A549 (cell line): ENCODE results near the gene MYOF. TPM values are rescaled to one million over a fixed set of nuclear protein-coding genes. Genes with fewer than 3 reads are reported as not detected.

Experiments
- ATAC-seq, 2 experiments: fragments of 200-7000 bp in 1 of 2; fragments of >200 bp in 1 of 2; cut with Nextera tagmentation in 1 of 2; cut with Tn5 transposase in 1 of 2; 3 replicates each; pipeline versions ENCODE4 v1.8.0 to v1.9.1; 2018 to 2020; ENCODE audit warnings: mild to moderate bottlenecking in 1 of 2, moderate library complexity in 1 of 2
- CTCF ChIA-PET: fragments of 300-600 bp; sonication (Branson Sonifier 250); formaldehyde crosslinking; extraction: SDS; loops from one replicate; lab custom pipeline; 2021; ENCODE audit warnings: antibody characterized with exemption, inconsistent platforms; lab: Yijun Ruan, JAX
- POLR2A ChIA-PET: fragments of 350-600 bp; formaldehyde crosslinking; extraction: SDS; loops from one replicate; lab custom pipeline; 2021; ENCODE audit warnings: antibody characterized with exemption, inconsistent platforms; lab: Yijun Ruan, JAX
- DNase-seq, 2 experiments: peaks; one replicate each; pipeline versions ENCODE4 v3.0.0 to v3.0.0-alpha.2; 2011 to 2016; ENCODE audit warnings: low read depth in 1 of 2, low spot score in 1 of 2
- FAIRE-seq: peaks from 2 replicates; lab custom pipeline; 2011; peaks lifted over from hg19 to GRCh38; lab: Jason Lieb, UNC
- H3K27ac ChIP-seq, 2 experiments: fragments of >200 bp; sonication (Bioruptor Twin); formaldehyde crosslinking; 3 replicates each; pipeline ENCODE4 v1.5.1; 2016 to 2017
- H3K4me1 ChIP-seq: fragments of >200 bp; sonication (Bioruptor Twin); formaldehyde crosslinking; 3 replicates; pipeline ENCODE4 v1.6.1; 2016
- H3K4me2 ChIP-seq: fragments of >200 bp; sonication (Bioruptor Twin); formaldehyde crosslinking; 3 replicates; pipeline ENCODE4 v1.6.1; 2016
- H3K4me3 ChIP-seq: fragments of >200 bp; sonication (Bioruptor Twin); formaldehyde crosslinking; 3 replicates; pipeline ENCODE4 v1.5.1; 2016
- H3K9me3 ChIP-seq: fragments of >200 bp; sonication (Bioruptor Twin); formaldehyde crosslinking; 3 replicates; pipeline ENCODE4 v1.6.1; 2016
- CBX2 ChIP-seq: fragments of 200-600 bp; sonication (generic); IDR thresholded peaks from 2 replicates; pipeline ENCODE4 v1.6.1; 2016; ENCODE audit warnings: low read depth, mild to moderate bottlenecking, borderline replicate concordance
- CEBPB ChIP-seq, 2 experiments: fragments of >200 bp in 1 of 2; sonication (Bioruptor Twin) in 1 of 2; formaldehyde crosslinking in 1 of 2; IDR thresholded peaks; 2 replicates each; pipeline ENCODE4 v1.6.1; 2012 to 2016
- FOSB ChIP-seq: fragments of 250-450 bp; sonication (Bioruptor Pico); IDR thresholded peaks from 2 replicates; pipeline ENCODE4 v1.5.0; 2020; ENCODE audit warnings: mild to moderate bottlenecking, moderate library complexity
- HEYL ChIP-seq: fragments of 250-450 bp; sonication (Bioruptor Pico); IDR thresholded peaks from 2 replicates; pipeline ENCODE4 v1.8.0; 2021; ENCODE audit warnings: mild to moderate bottlenecking, moderate library complexity
- JUNB ChIP-seq: fragments of >200 bp; sonication (Bioruptor Twin); formaldehyde crosslinking; IDR thresholded peaks from 2 replicates; pipeline ENCODE4 v1.6.1; 2016
- PHF8 ChIP-seq: fragments of 200-600 bp; sonication (generic); IDR thresholded peaks from 2 replicates; pipeline ENCODE4 v1.6.1; 2016; ENCODE audit warnings: low read depth, mild to moderate bottlenecking, antibody characterized with exemption, moderate library complexity, borderline replicate concordance
- RFX5 ChIP-seq: fragments of 450-650 bp; IDR thresholded peaks from 2 replicates; pipeline ENCODE4 v1.7.1; 2014; ENCODE audit warnings: antibody characterized with exemption, mild to moderate bottlenecking, moderate library complexity
- ZC3H11A ChIP-seq: fragments of 450-650 bp; IDR thresholded peaks from 2 replicates; pipeline ENCODE4 v1.6.1; 2014; ENCODE audit warnings: antibody characterized with exemption, mild to moderate bottlenecking
- WGBS: methylation state at CpG from one replicate; pipeline ENCODE4 v1.1.6; 2017; ENCODE audit errors: missing lambda C conversion rate; 5-methylcytosine and 5-hydroxymethylcytosine counted together
- polyA plus RNA-seq, 4 experiments: library from polyadenylated mRNA; depleted of rRNA in 3 of 4; stranded (reverse); fragments of >200 nt; fragmentation: RNase III in 1 of 4; extraction: RNeasy Plus Mini Kit Qiagen cat#74134 plus additional on column Dnase treatment in 1 of 4; gene quantifications; 2 replicates in 3 of 4; 3 replicates in 1 of 4; pipeline ENCODE4 v1.2.3, GENCODE V29; 2011 to 2017
- TF ChIP-seq, protein P1 (sequence below): fragments of 450-650 bp; IDR thresholded peaks from 2 replicates; pipeline ENCODE4 v1.6.1; 2014; ENCODE audit warnings: antibody characterized with exemption
- TF ChIP-seq, protein P2 (sequence below): fragments of 150-350 bp; IDR thresholded peaks from 2 replicates; pipeline ENCODE4 v1.6.1; 2014; ENCODE audit warnings: low read depth, mild to moderate bottlenecking, low read length

MYOF gene
- polyA plus RNA-seq, 2 of the 4 experiments (the other 2 are of a cell fraction): 190 to 265 TPM

DNA sequence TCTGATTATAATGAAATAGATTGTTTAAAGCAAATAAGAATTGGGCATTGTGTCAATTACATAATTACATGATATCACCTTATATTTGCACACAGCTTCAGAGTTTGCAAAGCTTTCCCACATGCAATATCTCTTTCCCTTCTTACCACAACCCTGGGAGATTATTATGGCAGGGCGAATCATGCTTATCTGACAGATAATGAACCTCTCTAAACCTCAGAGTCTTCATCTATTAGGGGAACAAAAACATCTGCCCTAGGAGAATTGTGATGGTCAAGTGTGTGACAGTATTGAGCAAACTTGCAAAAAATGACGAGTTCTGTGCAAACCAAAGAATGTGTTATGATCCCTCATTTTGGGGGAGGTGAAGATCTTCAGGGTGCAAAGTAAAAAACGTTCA is 90.0 kb downstream of the MYOF start:
- Histone ChIP-seq H3K4me1 (0 out of 3 replicates have a peak, but pooled peaks cover 3% of the 10 kb centered on the region), H3K4me2 (no peak overlapping the region), H3K27ac (no peak overlapping the region), H3K9me3 (no peaks in the 10 kb centered on the region), H3K4me3 (no peak overlapping the region)
- FAIRE-seq: no peak
- ATAC-seq: no peak
- 77% methylated on average over 3 of the region's 3 CpGs for WGBS
- POLR2A ChIA-PET: no interaction called here
- CTCF ChIA-PET: interaction anchor here (1.0 to 24.2 kb wide), 4 partner anchors 12 to 81 kb away, joined by 3 to 924 read pairs (median 56); partner anchors contain the start of gene MYOF
- no peak for DNase-seq
- TF ChIP-seq, protein P1, sequence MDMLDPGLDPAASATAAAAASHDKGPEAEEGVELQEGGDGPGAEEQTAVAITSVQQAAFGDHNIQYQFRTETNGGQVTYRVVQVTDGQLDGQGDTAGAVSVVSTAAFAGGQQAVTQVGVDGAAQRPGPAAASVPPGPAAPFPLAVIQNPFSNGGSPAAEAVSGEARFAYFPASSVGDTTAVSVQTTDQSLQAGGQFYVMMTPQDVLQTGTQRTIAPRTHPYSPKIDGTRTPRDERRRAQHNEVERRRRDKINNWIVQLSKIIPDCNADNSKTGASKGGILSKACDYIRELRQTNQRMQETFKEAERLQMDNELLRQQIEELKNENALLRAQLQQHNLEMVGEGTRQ: no peak
- TF ChIP-seq CBX2: no peak
- no peak for TF ChIP-seq FOSB
- no peak for TF ChIP-seq HEYL (CRISPR knock-in tag)
- TF ChIP-seq, all 56 proteins: peak for 0

- FAIRE-seq: no peak
These were observed 91.6 kb downstream of the MYOF start for GRCh38 chr10:93390306-93391090.

DNA sequence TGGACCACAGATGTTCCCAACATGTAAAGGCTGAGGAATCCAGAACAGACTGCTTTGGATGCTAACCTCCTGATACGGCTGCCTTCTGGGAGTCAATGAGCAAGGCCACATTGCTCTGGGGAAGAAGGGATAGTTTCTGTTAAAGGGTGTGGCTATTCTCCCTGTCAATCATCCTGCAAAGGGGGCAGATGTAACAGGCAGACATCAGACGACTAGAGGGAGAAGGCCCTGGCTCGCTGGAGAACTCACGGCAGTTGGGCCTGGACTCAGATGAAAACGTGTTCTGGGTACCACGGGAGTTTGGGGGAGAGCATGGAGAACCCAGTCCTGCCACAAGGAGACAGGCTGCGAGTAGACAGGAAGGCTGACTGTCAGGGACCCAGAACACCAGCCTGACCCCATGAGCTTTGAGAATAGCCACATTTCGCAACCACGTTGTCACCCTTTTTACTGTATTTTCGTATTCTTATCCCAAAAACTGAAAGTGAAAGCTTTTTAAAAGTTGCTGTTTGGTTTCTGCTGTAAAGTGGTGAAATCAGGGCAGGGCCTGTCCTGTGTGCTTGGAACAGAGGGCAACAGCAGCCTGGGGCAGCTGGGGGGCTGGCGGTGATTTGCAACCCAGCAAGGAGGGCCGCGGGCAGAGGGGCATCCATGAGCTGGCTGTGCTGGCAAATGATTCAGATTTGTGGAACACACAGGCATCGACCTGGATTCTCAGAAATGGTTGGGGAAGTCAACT is 95.3 kb downstream of the MYOF start:
- DNase-seq: no peak
- 89% methylated on average over 14 of the region's 14 CpGs for WGBS
- CTCF ChIA-PET: interaction anchor here (1.1 to 24.2 kb wide), 4 partner anchors 10 to 86 kb away, joined by 4 to 924 read pairs (median 54); partner anchors contain the start of gene MYOF
- peak overlapping the region in 1 of 2 experiments; percentile 40; a peak in 1 of 6 replicates for H3K27ac ChIP-seq
- ATAC-seq: no peak; a peak in 2 of 6 replicates
- H3K4me1 ChIP-seq: peaks cover 24% of the 10 kb centered on the region
- no peak for FAIRE-seq
- no peaks in the 10 kb centered on the region for H3K9me3 ChIP-seq
- H3K4me2 ChIP-seq: no peak overlapping the region
- TF ChIP-seq JUNB (no peak), CEBPB (IDR thresholded peaks at IDR 0.05) (peak in 1 of 2 experiments; percentile 38; a peak in 1 of 4 replicates)
- no peak overlapping the region for H3K4me3 ChIP-seq
- POLR2A ChIA-PET: no interaction called here

More at GRCh38 chr10:93390306-93391090, 91.6 kb downstream of the MYOF start:
- no peak overlapping the region for H3K4me2 ChIP-seq
- ChIA-PET POLR2A (no interaction called here), CTCF (interaction anchor here (0.9 to 24.2 kb wide), 6 partner anchors 10 to 311 kb away, joined by 3 to 924 read pairs (median 6); partner anchors contain the start of gene MYOF)
- H3K27ac ChIP-seq: no peak overlapping the region
- TF ChIP-seq PHF8 (no peak), RFX5 (no peak), ZC3H11A (no peak)
- TF ChIP-seq, protein P2, sequence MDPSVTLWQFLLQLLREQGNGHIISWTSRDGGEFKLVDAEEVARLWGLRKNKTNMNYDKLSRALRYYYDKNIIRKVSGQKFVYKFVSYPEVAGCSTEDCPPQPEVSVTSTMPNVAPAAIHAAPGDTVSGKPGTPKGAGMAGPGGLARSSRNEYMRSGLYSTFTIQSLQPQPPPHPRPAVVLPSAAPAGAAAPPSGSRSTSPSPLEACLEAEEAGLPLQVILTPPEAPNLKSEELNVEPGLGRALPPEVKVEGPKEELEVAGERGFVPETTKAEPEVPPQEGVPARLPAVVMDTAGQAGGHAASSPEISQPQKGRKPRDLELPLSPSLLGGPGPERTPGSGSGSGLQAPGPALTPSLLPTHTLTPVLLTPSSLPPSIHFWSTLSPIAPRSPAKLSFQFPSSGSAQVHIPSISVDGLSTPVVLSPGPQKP: no peak
- ATAC-seq (no peak), DNase-seq (no peak)
- WGBS: 88% methylated on average over 3 of the region's 3 CpGs
- 0 out of 3 replicates have a peak, but pooled peaks cover 3% of the 10 kb centered on the region for H3K4me1 ChIP-seq
- H3K9me3 ChIP-seq: no peaks in the 10 kb centered on the region
- H3K4me3 ChIP-seq: no peak overlapping the region

DNA sequence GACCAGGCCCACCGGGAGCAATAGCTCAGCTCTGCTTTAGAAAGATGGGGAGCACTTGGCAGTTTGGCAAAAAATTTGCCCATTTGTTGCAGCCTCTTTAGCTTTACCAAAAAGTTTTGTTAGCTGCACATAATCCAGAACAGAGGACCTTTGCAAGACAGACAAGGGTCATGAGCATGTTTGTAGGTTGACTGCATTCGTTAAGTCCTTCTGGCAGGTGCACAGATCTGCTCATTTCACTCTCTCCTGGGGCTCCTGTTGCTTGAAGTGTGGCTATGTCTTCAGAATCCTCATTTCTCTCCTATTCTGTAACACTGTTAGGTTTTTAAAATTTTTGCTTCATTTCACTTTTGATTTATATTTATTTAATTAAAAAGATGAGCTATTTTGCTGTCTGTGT is 96.8 kb downstream of the MYOF start:
- ATAC-seq: no peak
- TF ChIP-seq RFX5: no peak
- Histone ChIP-seq H3K4me2 (no peak overlapping the region), H3K9me3 (no peaks in the 10 kb centered on the region), H3K4me1 (peaks cover 22% of the 10 kb centered on the region), H3K27ac (0 out of 6 replicates have a peak overlapping the region, but pooled peaks of 1 of the 2 experiments have one; percentile 69), H3K4me3 (no peak overlapping the region)
- DNase-seq: no peak
- 95% methylated on average over 2 of the region's 2 CpGs for WGBS
- POLR2A ChIA-PET: interaction anchor here (1.9 kb wide), 1 partner anchor 60 kb away, joined by 5 read pairs; no protein-coding TSS in a partner anchor
- FAIRE-seq: no peak
- CTCF ChIA-PET: interaction anchor here (0.7 to 24.2 kb wide), 6 partner anchors 8 to 87 kb away, joined by 3 to 924 read pairs (median 4); partner anchors contain the start of gene MYOF
